ENCODE data around the gene POLR3H.

POLR3H gene

GRCh38 chr22:41500303-41500702 lies 44.0 kb downstream of the POLR3H start:
- no peak overlapping the region for H3K4me3 ChIP-seq (ENCODE audit: low read depth, low read length)
- TF ChIP-seq CTCF (IDR thresholded peaks at IDR 0.05; ENCODE audit: insufficient read depth, low read depth, low read length, missing control alignments) = no peak
- no peak for DNase-seq (ENCODE audit: low read depth)

- TF ChIP-seq CTCF (IDR thresholded peaks at IDR 0.05; ENCODE audit: insufficient read depth, low read depth, low read length, missing control alignments) = no peak
- H3K4me3 ChIP-seq (ENCODE audit: low read depth, low read length) = no peak overlapping the region
- DNase-seq (ENCODE audit: low read depth) = no peak
Observed at GRCh38 chr22:41499624-41500280, 44.5 kb downstream of the POLR3H start.

- no peak for TF ChIP-seq CTCF (IDR thresholded peaks at IDR 0.05; ENCODE audit: insufficient read depth, low read depth, low read length, missing control alignments)
- H3K4me3 ChIP-seq (ENCODE audit: low read depth, low read length) = no peak overlapping the region
- DNase-seq (ENCODE audit: low read depth) = no peak
Observed at GRCh38 chr22:41498303-41498835, 45.9 kb downstream of the POLR3H start.

GRCh38 chr22:41491374-41492100 lies 52.7 kb downstream of the POLR3H start:
- DNase-seq (ENCODE audit: low read depth) = no peak
- no peak for TF ChIP-seq CTCF (IDR thresholded peaks at IDR 0.05; ENCODE audit: insufficient read depth, low read depth, low read length, missing control alignments)
- H3K4me3 ChIP-seq (ENCODE audit: low read depth, low read length) = no peak overlapping the region

GRCh38 chr22:41488596-41489385 lies 55.5 kb downstream of the POLR3H start:
- H3K4me3 ChIP-seq (ENCODE audit: low read depth, low read length) = no peak overlapping the region
- no peak for TF ChIP-seq CTCF (IDR thresholded peaks at IDR 0.05; ENCODE audit: insufficient read depth, low read depth, low read length, missing control alignments)

GRCh38 chr22:41488076-41488475 lies 56.2 kb downstream of the POLR3H start:
- H3K4me3 ChIP-seq (ENCODE audit: low read depth, low read length) = no peak overlapping the region
- TF ChIP-seq CTCF (IDR thresholded peaks at IDR 0.05; ENCODE audit: insufficient read depth, low read depth, low read length, missing control alignments) = no peak
- DNase-seq (ENCODE audit: low read depth) = no peak

More at GRCh38 chr22:41488596-41489385, 55.5 kb downstream of the POLR3H start:
- DNase-seq (ENCODE audit: low read depth) = no peak

Data from GM12865 (cell line).